Keratinocyte (primary cell): ENCODE results near the gene ARHGAP15.

Source experiments
- CTCF ChIP-seq, 3 experiments: IDR thresholded peaks in 1 of 3; conservative IDR thresholded peaks in 1 of 3; optimal IDR thresholded peaks in 1 of 3; 2 replicates in 2 of 3; 3 replicates in 1 of 3; pipeline versions ENCODE3 to v1.5.1; 2011; ENCODE audit warnings: low read length in 3 of 3, mild to moderate bottlenecking in 3 of 3, moderate library complexity in 2 of 3, control low read depth in 1 of 3, inconsistent platforms in 1 of 3; ENCODE audit not compliant: insufficient read depth in 2 of 3; ENCODE audit errors: extremely low read depth in 1 of 3
- EZH2 ChIP-seq: IDR thresholded peaks from one replicate; pipeline ENCODE4 v1.6.1; 2012; ENCODE audit warnings: inconsistent platforms, mild to moderate bottlenecking, low read length, moderate library complexity

GRCh38 chr2:143744114-143744513, 614.9 kb downstream of the ARHGAP15 start:
- TF ChIP-seq CTCF (optimal IDR thresholded peaks at IDR 0.05 in 1 of 3, IDR thresholded peaks at IDR 0.05 in 1 of 3, conservative IDR thresholded peaks at IDR 0.05 in 1 of 3; ENCODE audit: extremely low read depth in 1 of 3, insufficient read depth in 2 of 3, low read length in 3 of 3) (no peak), EZH2 (no peak)
